H1 (cell line): ENCODE results near the gene METTL25B. TPM values are rescaled to one million over a fixed set of nuclear protein-coding genes. Genes with fewer than 3 reads are reported as not detected.

Experiments
- CTCF ChIA-PET: fragments of 300-600 bp; sonication (Branson Sonifier 250); formaldehyde crosslinking; loops from one replicate; lab custom pipeline; 2021; ENCODE audit not compliant: partially characterized antibody; lab: Charles Lee
- POLR2A ChIA-PET: fragments of 300-600 bp; sonication (Branson Sonifier 250); formaldehyde crosslinking; loops from one replicate; lab custom pipeline; 2021; ENCODE audit warnings: inconsistent platforms; ENCODE audit not compliant: partially characterized antibody; lab: Charles Lee
- DNase-seq, 2 experiments: peaks; one replicate each; pipeline versions ENCODE4 v3.0.0 to v3.0.0-alpha.2; 2010 to 2022; ENCODE audit warnings: low spot score in 2 of 2, low read depth in 1 of 2, mixed read lengths in 1 of 2
- FAIRE-seq: peaks from 2 replicates; lab custom pipeline; 2011; peaks lifted over from hg19 to GRCh38; lab: Jason Lieb, UNC
- H2AFZ ChIP-seq: 2 replicates; pipeline ENCODE4 v1.8.1; 2012; ENCODE audit warnings: low read length, inconsistent platforms
- H2AK5ac ChIP-seq: 2 replicates; pipeline ENCODE4 v1.6.1; 2013; ENCODE audit warnings: low read depth, low read length
- H2BK120ac ChIP-seq: replicated peaks from 2 replicates; pipeline ENCODE3; 2013; ENCODE audit warnings: low read depth, low read length, inconsistent platforms
- H2BK12ac ChIP-seq: 2 replicates; pipeline ENCODE4 v1.6.1; 2013; ENCODE audit warnings: low read depth, low read length
- H2BK15ac ChIP-seq: 2 replicates; pipeline ENCODE4 v1.6.1; 2013; ENCODE audit warnings: low read length
- H2BK20ac ChIP-seq: 2 replicates; pipeline ENCODE4 v1.6.1; 2013; ENCODE audit warnings: low read length
- H2BK5ac ChIP-seq: 2 replicates; pipeline ENCODE4 v1.6.1; 2013; ENCODE audit warnings: low read depth, low read length
- H3K14ac ChIP-seq: 2 replicates; pipeline ENCODE4 v1.6.1; 2013; ENCODE audit warnings: inconsistent platforms; ENCODE audit not compliant: insufficient read length
- H3K18ac ChIP-seq: 2 replicates; pipeline ENCODE4 v1.6.1; 2013; ENCODE audit warnings: low read length; ENCODE audit errors: extremely low read depth
- H3K23ac ChIP-seq: 2 replicates; pipeline ENCODE4 v1.6.1; 2013; ENCODE audit warnings: inconsistent platforms; ENCODE audit not compliant: insufficient read length
- H3K23me2 ChIP-seq: 2 replicates; pipeline ENCODE4 v1.6.1; 2013; ENCODE audit warnings: low read depth, low read length
- H3K27ac ChIP-seq: 2 replicates; pipeline ENCODE4 v1.6.1; 2011; ENCODE audit warnings: low read depth, low read length, inconsistent platforms
- H3K27me3 ChIP-seq, 4 experiments: replicated peaks in 1 of 4; 1 replicate in 1 of 4; 2 replicates in 3 of 4; pipeline versions ENCODE4 v1.6.1 to v1.8.1; 2011 to 2013; ENCODE audit warnings: low read length in 3 of 4, mild to moderate bottlenecking in 3 of 4, inconsistent platforms in 2 of 4, mixed read lengths in 2 of 4, moderate library complexity in 1 of 4; ENCODE audit not compliant: control insufficient read depth in 3 of 4, insufficient read depth in 3 of 4; ENCODE audit errors: extremely low read depth in 1 of 4
- H3K36me3 ChIP-seq, 4 experiments: 2 replicates each; pipeline versions ENCODE4 v1.6.1 to v1.8.1; 2011 to 2013; ENCODE audit warnings: mild to moderate bottlenecking in 4 of 4, low read length in 3 of 4, moderate library complexity in 2 of 4, control low read depth in 1 of 4, inconsistent platforms in 1 of 4; ENCODE audit not compliant: insufficient read depth in 4 of 4, control insufficient read depth in 2 of 4
- H3K4ac ChIP-seq: replicated peaks from 2 replicates; pipeline ENCODE3; 2013; ENCODE audit warnings: low read length, low read depth, mixed read lengths, inconsistent platforms; ENCODE audit not compliant: insufficient read length
- H3K4me1 ChIP-seq, 4 experiments: replicated peaks in 1 of 4; 1 replicate in 1 of 4; 2 replicates in 3 of 4; pipeline versions ENCODE4 v1.6.1 to v1.8.1; 2011 to 2013; ENCODE audit warnings: low read length in 3 of 4, inconsistent platforms in 2 of 4, mixed read lengths in 1 of 4; ENCODE audit not compliant: insufficient read depth in 4 of 4, control insufficient read depth in 3 of 4
- H3K4me2 ChIP-seq, 2 experiments: 2 replicates each; pipeline versions ENCODE4 v1.6.1 to v1.8.1; 2011 to 2013; ENCODE audit warnings: low read depth in 2 of 2, low read length in 2 of 2, control low read depth in 1 of 2, inconsistent platforms in 1 of 2, mild to moderate bottlenecking in 1 of 2; ENCODE audit not compliant: insufficient read depth in 1 of 2
- H3K4me3 ChIP-seq, 4 experiments: fragments of 200-600, 300-600 bp in 1 of 4; sonication (generic), shearing (Covaris generic), sonication (Bioruptor Twin) in 1 of 4; 2 replicates each; pipeline versions ENCODE4 v1.5.1 to v1.8.1; 2011 to 2016; ENCODE audit warnings: low read length in 4 of 4, low read depth in 3 of 4, control low read depth in 2 of 4, inconsistent platforms in 2 of 4, mild to moderate bottlenecking in 2 of 4, mixed read lengths in 1 of 4, moderate library complexity in 1 of 4; ENCODE audit not compliant: insufficient read depth in 2 of 4; ENCODE audit errors: extremely low read depth in 1 of 4
- H3K56ac ChIP-seq: replicated peaks from 2 replicates; pipeline ENCODE3; 2013; ENCODE audit warnings: low read depth, mild to moderate bottlenecking, mixed read lengths, low read length, inconsistent platforms; ENCODE audit not compliant: insufficient read length
- H3K79me1 ChIP-seq: 2 replicates; pipeline ENCODE4 v1.6.1; 2013; ENCODE audit warnings: low read depth, low read length, control low read depth
- H3K79me2 ChIP-seq, 2 experiments: 2 replicates each; pipeline versions ENCODE4 v1.6.1 to v1.8.1; 2012 to 2013; ENCODE audit warnings: low read length in 2 of 2, mild to moderate bottlenecking in 2 of 2, inconsistent platforms in 1 of 2; ENCODE audit not compliant: insufficient read depth in 2 of 2, control insufficient read depth in 1 of 2
- H3K9ac ChIP-seq, 4 experiments: replicated peaks in 1 of 4; 1 replicate in 1 of 4; 2 replicates in 3 of 4; pipeline versions ENCODE4 v1.6.1 to v1.8.1; 2011 to 2013; ENCODE audit warnings: low read depth in 3 of 4, low read length in 3 of 4, control low read depth in 2 of 4, mild to moderate bottlenecking in 2 of 4, moderate library complexity in 2 of 4, inconsistent platforms in 1 of 4; ENCODE audit errors: extremely low read depth in 1 of 4
- H3K9me3 ChIP-seq, 2 experiments: 2 replicates each; pipeline versions ENCODE4 v1.6.1 to v1.8.1; 2012 to 2013; ENCODE audit warnings: mild to moderate bottlenecking in 2 of 2, moderate library complexity in 2 of 2, control low read depth in 1 of 2, inconsistent platforms in 1 of 2, low read depth in 1 of 2, low read length in 1 of 2, mixed read lengths in 1 of 2; ENCODE audit not compliant: insufficient read depth in 2 of 2
- H4K20me1 ChIP-seq, 2 experiments: replicated peaks in 1 of 2; 2 replicates each; pipeline versions ENCODE3 to v1.8.1; 2011 to 2013; ENCODE audit warnings: inconsistent platforms in 2 of 2, low read length in 2 of 2, mild to moderate bottlenecking in 1 of 2; ENCODE audit not compliant: insufficient read depth in 2 of 2, control insufficient read depth in 1 of 2
- H4K5ac ChIP-seq: 2 replicates; pipeline ENCODE4 v1.6.1; 2013; ENCODE audit warnings: low read length, low read depth, mixed read lengths, inconsistent platforms; ENCODE audit not compliant: insufficient read length
- H4K8ac ChIP-seq: 2 replicates; pipeline ENCODE4 v1.8.0; 2013; ENCODE audit warnings: mild to moderate bottlenecking, moderate library complexity, low read length, inconsistent platforms; ENCODE audit not compliant: insufficient read depth; ENCODE audit errors: extremely low read depth
- H4K91ac ChIP-seq: replicated peaks from 2 replicates; pipeline ENCODE3; 2013; ENCODE audit warnings: low read length, mixed read lengths, inconsistent platforms; ENCODE audit not compliant: insufficient read length
- WGBS, 2 experiments: shearing (Covaris generic) in 1 of 2; methylation state at CpG; one replicate each; pipeline versions ENCODE4 v1.1.6 to v1.1.7; 2013 to 2015; ENCODE audit warnings: low lambda C conversion rate in 2 of 2, mixed read lengths in 2 of 2, inconsistent platforms in 1 of 2, low coverage in 1 of 2, missing lambda C conversion rate in 1 of 2; ENCODE audit not compliant: insufficient replicate concordance in 2 of 2, insufficient coverage in 1 of 2, insufficient read length in 1 of 2; ENCODE audit errors: extremely low coverage in 1 of 2, missing lambda C conversion rate in 1 of 2; 5-methylcytosine and 5-hydroxymethylcytosine counted together
- polyA plus RNA-seq, 7 experiments: library from polyadenylated mRNA; depleted of rRNA in 3 of 7; stranded (reverse) in 5 of 7; unstranded in 2 of 7; fragments of >200 nt in 5 of 7; fragments of 200-250 nt in 2 of 7; gene quantifications; 1 replicate in 5 of 7; 2 replicates in 1 of 7; 4 replicates in 1 of 7; pipeline versions ENCODE4 v1.2.1 to v1.2.3, GENCODE V29; 2011 to 2013; ENCODE audit warnings: missing spikeins in 2 of 7, mixed read lengths in 2 of 7
- total RNA-seq: library from RNA; stranded (reverse); fragmentation: NEBNext Ultra II Directional; extraction: Animal tissue kit (Norgen Biotek cat#: 25700); gene quantifications from 2 replicates; pipeline ENCODE4 v1.2.1, GENCODE V29; 2021

METTL25B gene
- total and polyA plus RNA-seq, 2 of the 8 experiments (the other 6 are each of a cell fraction or from before 2014, with no cell fraction given) = 28.4 to 30.1 TPM

GRCh38 chr1:156752843-156753482 lies 24.7 kb downstream of the METTL25B start:
- H3K4me3 ChIP-seq = peak overlapping the region; percentile 3 to 100 (median 88); a peak in 7 of 8 replicates
- no peak overlapping the region for H4K91ac ChIP-seq
- no peak overlapping the region for H4K8ac ChIP-seq
- no peaks in the 10 kb centered on the region for H3K27me3 ChIP-seq
- peaks cover 4% of the 10 kb centered on the region; the same call in 1 of the 2 replicates for H3K23me2 ChIP-seq
- H3K4me2 ChIP-seq = peak overlapping the region; percentile 63 to 73
- H2AK5ac ChIP-seq = no peak overlapping the region
- H3K14ac ChIP-seq = no peak overlapping the region
- DNase-seq = no peak
- H3K9me3 ChIP-seq = no peaks in the 10 kb centered on the region
- H2BK120ac ChIP-seq = no peak overlapping the region
- H4K5ac ChIP-seq = no peak overlapping the region
- FAIRE-seq = no peak
- no peak overlapping the region; a peak in 1 of 7 replicates for H3K9ac ChIP-seq
- peaks cover 9% of the 10 kb centered on the region for H3K79me1 ChIP-seq
- H3K79me2 ChIP-seq = peaks cover 23 to 47% of the 10 kb centered on the region in 2 experiments
- H3K23ac ChIP-seq = no peak overlapping the region
- no peak overlapping the region for H3K4ac ChIP-seq
- H2BK15ac ChIP-seq = no peak overlapping the region
- H3K36me3 ChIP-seq = no peaks in the 10 kb centered on the region
- ChIA-PET CTCF (interaction anchor here (0.8 to 3.2 kb wide), 14 partner anchors 10 to 125 kb away, joined by 3 to 26 read pairs (median 4); partner anchors contain the start of genes ISG20L2, METTL25B, NTRK1 and PRCC), POLR2A (interaction anchor here (0.9 to 8.8 kb wide), 14 partner anchors 8 to 111 kb away, joined by 3 to 121 read pairs (median 8); partner anchors contain the start of genes BCAN, ISG20L2, METTL25B and MRPL24)
- no peak overlapping the region for H3K27ac ChIP-seq
- H3K56ac ChIP-seq = no peak overlapping the region
- H3K4me1 ChIP-seq = peaks cover 18 to 32% (median 22%) of the 10 kb centered on the region in 4 experiments
- H2BK12ac ChIP-seq = no peak overlapping the region
- H2BK5ac ChIP-seq = no peak overlapping the region
- no peak overlapping the region for H3K18ac ChIP-seq
- no peak overlapping the region for H2BK20ac ChIP-seq
- WGBS, 2 experiments = 46% methylated on average over 1 of the region's 1 CpG; no CpG with 5 or more reads in 1 of the 2 experiments
- peaks cover 0 to 3% of the 10 kb centered on the region in 2 experiments for H4K20me1 ChIP-seq
- no peak overlapping the region for H2AFZ ChIP-seq
